Calu3 (cell line): Measurements from ENCODE around the gene TEPSIN. TPM values are rescaled to one million over a fixed set of nuclear protein-coding genes. Genes with fewer than 3 reads are reported as not detected.

Experiments used
- BruUV-seq: library from RNA; stranded (reverse); fragments of 400-500 nt; replicated peaks from 2 replicates; lab custom pipeline; 2021; lab: Mats Ljungman, UMichigan
- CTCF ChIA-PET: fragments of 300-600 bp; sonication (Branson Sonifier 250); formaldehyde crosslinking; loops from one replicate; lab custom pipeline; 2022; ENCODE audit warnings: antibody characterized with exemption; lab: Charles Lee
- DNase-seq: peaks from one replicate; pipeline ENCODE4 v3.0.0; 2022
- H3K27ac Mint-ChIP-seq: one replicate; pipeline ENCODE4 v1.8.0; 2022; ENCODE audit warnings: mixed read lengths; ENCODE audit not compliant: unreplicated experiment
- H3K27me3 Mint-ChIP-seq: one replicate; pipeline ENCODE4 v1.8.0; 2022; ENCODE audit warnings: mixed read lengths; ENCODE audit not compliant: unreplicated experiment
- H3K36me3 Mint-ChIP-seq: one replicate; pipeline ENCODE4 v1.8.0; 2022; ENCODE audit warnings: mild to moderate bottlenecking, moderate library complexity, mixed read lengths; ENCODE audit not compliant: insufficient read depth, unreplicated experiment
- H3K4me1 Mint-ChIP-seq: one replicate; pipeline ENCODE4 v1.8.0; 2022; ENCODE audit warnings: mild to moderate bottlenecking, low read depth, mixed read lengths; ENCODE audit not compliant: unreplicated experiment
- H3K4me3 Mint-ChIP-seq: one replicate; pipeline ENCODE4 v1.8.0; 2022; ENCODE audit warnings: mild to moderate bottlenecking, low read depth, moderate library complexity, mixed read lengths; ENCODE audit not compliant: unreplicated experiment
- H3K9me3 Mint-ChIP-seq: one replicate; pipeline ENCODE4 v1.8.0; 2022; ENCODE audit warnings: low read depth, mixed read lengths; ENCODE audit not compliant: unreplicated experiment
- CTCF ChIP-seq: fragments of 200-600 bp; IDR thresholded peaks from one replicate; pipeline ENCODE4 v1.8.0; 2022; ENCODE audit warnings: antibody characterized with exemption; ENCODE audit not compliant: unreplicated experiment
- intact Hi-C: fragments of 100-400 bp; cut with micrococcal nuclease; formaldehyde crosslinking; loops from one replicate; pipeline ENCODE4 v1.10.0; 2022; ENCODE audit not compliant: unreplicated experiment
- total RNA-seq: library from RNA; stranded (reverse); gene quantifications from 2 replicates; pipeline ENCODE4 v1.2.3, GENCODE V29; 2022

The TEPSIN gene
- total RNA-seq, 1 experiment from 2014 or later, result 37.0 TPM

DNA sequence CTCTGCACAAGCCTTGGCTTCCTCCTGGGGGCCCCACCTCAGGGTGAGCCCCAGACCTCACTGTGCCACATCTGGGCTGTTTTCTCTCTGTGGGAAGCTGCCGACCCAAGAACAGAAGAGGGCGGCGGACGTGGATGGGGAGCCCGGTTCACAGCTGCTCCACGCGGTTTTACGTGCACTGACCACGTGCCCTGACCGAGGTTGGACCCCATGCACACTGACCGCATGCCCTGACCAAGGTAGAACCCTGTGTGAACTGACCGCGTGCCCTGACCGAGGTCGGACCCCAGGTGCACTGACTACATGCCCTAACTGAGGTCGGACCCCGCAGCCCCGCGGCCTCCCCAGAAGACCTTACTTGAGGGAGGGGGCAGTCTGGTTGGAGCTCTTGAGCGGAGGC, 35.7 kb downstream of the TEPSIN start:
- no peaks in the 10 kb centered on the region for H3K27me3 Mint-ChIP-seq
- CTCF ChIA-PET, result no interaction called here
- no peak overlapping the region for H3K4me3 Mint-ChIP-seq
- H3K4me1 Mint-ChIP-seq, result no peaks in the 10 kb centered on the region
- H3K9me3 Mint-ChIP-seq, result no peaks in the 10 kb centered on the region
- no peak for TF ChIP-seq CTCF
- intact Hi-C loops, result no loop called here
- no peak overlapping the region for H3K27ac Mint-ChIP-seq
- no peak for DNase-seq
- BruUV-seq, result no TSS peak
- peaks cover 21% of the 10 kb centered on the region for H3K36me3 Mint-ChIP-seq

DNA sequence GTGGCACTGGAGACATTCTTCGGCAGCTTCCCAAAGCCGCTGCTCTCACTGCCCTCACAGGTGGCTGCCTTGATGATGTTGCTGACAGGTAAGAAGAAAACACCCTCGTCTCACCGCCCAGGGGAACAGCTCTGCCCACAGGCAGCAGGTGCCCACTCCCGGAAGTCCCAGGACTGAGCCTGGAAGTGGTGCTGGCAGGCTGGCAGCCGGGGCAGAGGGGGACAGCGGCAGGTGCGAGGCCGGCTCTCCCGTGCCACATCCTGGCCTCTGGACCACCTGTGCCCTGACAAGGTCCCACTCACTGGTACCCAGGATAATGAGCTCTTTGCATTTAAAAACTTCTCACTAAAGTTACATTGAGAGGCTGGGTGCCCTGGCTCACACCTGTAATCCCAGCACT, 36.5 kb downstream of the TEPSIN start:
- no peak for TF ChIP-seq CTCF
- no TSS peak for BruUV-seq
- Mint-ChIP-seq H3K4me3 (no peak overlapping the region), H3K36me3 (peaks cover 21% of the 10 kb centered on the region), H3K9me3 (no peaks in the 10 kb centered on the region), H3K4me1 (no peaks in the 10 kb centered on the region), H3K27ac (no peak overlapping the region), H3K27me3 (no peaks in the 10 kb centered on the region)
- intact Hi-C loops, result no loop called here
- CTCF ChIA-PET, result no interaction called here
- DNase-seq, result no peak

DNA sequence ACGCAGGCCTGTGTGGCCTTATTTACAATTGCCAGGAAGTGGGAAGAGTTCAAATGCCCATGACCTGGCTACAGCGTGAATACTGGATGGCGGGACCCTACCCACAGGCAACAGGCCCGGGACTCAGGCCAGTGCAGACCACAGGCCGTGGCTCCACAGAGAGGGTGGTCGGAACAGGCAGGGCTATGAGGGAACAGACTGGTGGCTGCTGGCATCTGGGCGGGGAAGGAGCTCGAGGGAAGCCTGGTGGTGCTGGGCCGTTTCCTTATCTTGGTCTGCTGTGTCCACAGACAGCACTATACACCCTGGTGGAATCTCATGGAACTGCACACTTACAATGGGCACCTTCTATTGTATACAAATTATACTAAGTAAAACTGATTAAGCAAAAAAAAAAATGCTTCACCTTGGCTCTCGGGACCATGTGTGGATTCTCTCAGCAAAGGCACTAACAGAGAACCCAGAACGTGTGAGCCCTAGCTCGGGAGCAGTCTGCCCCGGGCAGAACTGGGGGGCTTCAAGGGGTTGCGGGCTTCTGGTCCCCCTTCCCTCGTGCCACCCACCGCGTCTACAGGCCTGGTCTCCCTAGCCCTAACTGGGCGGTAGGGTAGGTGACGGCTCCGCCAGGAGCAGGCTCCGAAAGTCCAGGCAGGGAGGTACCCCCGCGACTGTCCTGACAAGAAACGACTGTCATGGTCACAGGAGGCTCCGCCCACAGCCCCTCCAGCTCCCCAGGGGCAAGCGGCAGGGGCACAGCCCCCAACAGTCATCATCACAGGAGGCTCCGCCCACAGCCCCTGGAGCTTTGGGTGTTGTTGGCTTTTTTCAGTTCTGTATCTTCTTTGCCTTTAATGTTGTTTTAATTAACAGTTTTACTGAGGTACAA, 37.9 kb downstream of the TEPSIN start:
- H3K4me3 Mint-ChIP-seq, result no peak overlapping the region
- peak; percentile 73 for DNase-seq
- CTCF ChIA-PET, result interaction anchor here (0.6 to 1.0 kb wide), 8 partner anchors 8 to 362 kb away, joined by 3 to 4 read pairs (median 3); no protein-coding TSS in a partner anchor
- intact Hi-C loops, result no loop called here
- BruUV-seq, result no TSS peak
- no peak overlapping the region for H3K27ac Mint-ChIP-seq
- peaks cover 7% of the 10 kb centered on the region for H3K36me3 Mint-ChIP-seq
- no peaks in the 10 kb centered on the region for H3K27me3 Mint-ChIP-seq
- TF ChIP-seq CTCF, result no peak
- no peaks in the 10 kb centered on the region for H3K9me3 Mint-ChIP-seq
- no peaks in the 10 kb centered on the region for H3K4me1 Mint-ChIP-seq

DNA sequence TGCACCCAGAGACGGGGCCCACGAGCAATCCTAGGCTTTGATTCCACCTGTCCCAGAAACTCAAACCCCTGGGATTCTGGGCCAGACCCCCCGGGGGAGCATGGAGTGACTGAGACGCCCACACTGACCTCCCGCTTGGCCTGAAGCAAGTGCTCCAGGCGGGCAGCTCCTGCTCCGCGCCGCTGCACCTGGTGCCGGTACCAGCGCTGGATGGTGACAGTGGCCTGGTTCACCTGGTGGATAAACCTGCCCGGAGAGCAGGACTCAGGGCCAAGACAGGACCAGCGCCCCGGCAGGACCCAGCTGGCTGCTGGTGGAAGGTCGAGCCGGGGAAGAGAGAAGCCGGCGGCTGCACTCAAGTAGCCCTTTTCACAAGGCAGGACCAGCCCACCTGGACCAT, 38.7 kb downstream of the TEPSIN start:
- BruUV-seq, result no TSS peak
- Mint-ChIP-seq H3K36me3 (peaks cover 7% of the 10 kb centered on the region), H3K4me1 (no peaks in the 10 kb centered on the region), H3K27ac (no peak overlapping the region), H3K27me3 (no peaks in the 10 kb centered on the region), H3K9me3 (no peaks in the 10 kb centered on the region), H3K4me3 (no peak overlapping the region)
- intact Hi-C loops, result no loop called here
- no peak for TF ChIP-seq CTCF
- CTCF ChIA-PET, result interaction anchor here (0.7 to 1.0 kb wide), 5 partner anchors 9 to 99 kb away, joined by 3 to 4 read pairs (median 3); no protein-coding TSS in a partner anchor
- DNase-seq, result no peak
